SK-N-SH (cell line): ENCODE data around the gene PROP1. TPM values are rescaled to one million over a fixed set of nuclear protein-coding genes. Genes with fewer than 3 reads are reported as not detected.
"Not testable (repeated sequence)": the region's sequence is repeated elsewhere in the genome, so short reads cannot be mapped to it uniquely, and the experiment has no call there.

Experiments used
- CTCF ChIA-PET: fragments of 300-600, 350-600 bp; formaldehyde crosslinking; extraction: SDS; loops from one replicate; lab custom pipeline; 2021; lab: Yijun Ruan, JAX
- POLR2A ChIA-PET: fragments of 350-600 bp; sonication (Branson Sonifier 250); formaldehyde crosslinking; extraction: SDS; loops from one replicate; lab custom pipeline; 2020; ENCODE audit warnings: antibody characterized with exemption, inconsistent platforms; lab: Yijun Ruan, JAX
- DNase-seq: peaks from one replicate; pipeline ENCODE4 v3.0.0; 2012
- H2AFZ ChIP-seq: fragments of 200-600 bp; sonication (generic); 2 replicates; pipeline ENCODE4 v1.8.1; 2016; ENCODE audit warnings: antibody characterized with exemption, mild to moderate bottlenecking, low read depth
- H3F3A ChIP-seq: fragments of 200-600 bp; sonication (generic); replicated peaks from 2 replicates; pipeline ENCODE3; 2016; ENCODE audit warnings: antibody characterized with exemption, mild to moderate bottlenecking; ENCODE audit not compliant: insufficient read depth
- H3K27ac ChIP-seq, 2 experiments: fragments of 200-500 bp in 1 of 2; fragments of 200-600 bp in 1 of 2; sonication (Bioruptor generic) in 1 of 2; sonication (generic), shearing (Covaris generic) in 1 of 2; 2 replicates each; pipeline versions ENCODE4 v1.5.1 to v1.6.1; 2014 to 2016; ENCODE audit warnings: low read depth in 2 of 2, inconsistent platforms in 1 of 2, low read length in 1 of 2, mild to moderate bottlenecking in 1 of 2, mixed read lengths in 1 of 2
- H3K27me3 ChIP-seq: fragments of 200-600 bp; sonication (generic), shearing (Covaris generic); 2 replicates; pipeline ENCODE4 v1.6.1; 2016; ENCODE audit warnings: mixed run types; ENCODE audit not compliant: insufficient read depth
- H3K36me3 ChIP-seq, 2 experiments: fragments of 200-500 bp in 1 of 2; fragments of 200-600 bp in 1 of 2; sonication (Bioruptor generic) in 1 of 2; sonication (generic) in 1 of 2; replicated peaks in 1 of 2; 2 replicates each; pipeline versions ENCODE3 to v1.5.1; 2014 to 2016; ENCODE audit warnings: low read length in 1 of 2, mild to moderate bottlenecking in 1 of 2; ENCODE audit not compliant: insufficient read depth in 2 of 2, control insufficient read depth in 1 of 2
- H3K4me1 ChIP-seq, 2 experiments: fragments of 200-500 bp in 1 of 2; fragments of 200-600 bp in 1 of 2; sonication (Bioruptor generic) in 1 of 2; sonication (generic), shearing (Covaris generic) in 1 of 2; 2 replicates each; pipeline versions ENCODE4 v1.5.1 to v1.6.1; 2014 to 2016; ENCODE audit warnings: low read depth in 1 of 2, low read length in 1 of 2, mixed run types in 1 of 2; ENCODE audit not compliant: insufficient read depth in 2 of 2, control insufficient read depth in 1 of 2
- H3K4me2 ChIP-seq: fragments of 200-600 bp; sonication (generic), shearing (Covaris generic); 2 replicates; pipeline ENCODE4 v1.6.1; 2017; ENCODE audit warnings: mixed run types
- H3K4me3 ChIP-seq, 2 experiments: fragments of 200-500 bp in 1 of 2; fragments of 200-600 bp in 1 of 2; sonication (Bioruptor generic) in 1 of 2; sonication (generic), shearing (Covaris generic) in 1 of 2; 2 replicates each; pipeline versions ENCODE4 v1.5.1 to v1.8.1; 2014 to 2016; ENCODE audit warnings: low read depth in 2 of 2, inconsistent platforms in 1 of 2, low read length in 1 of 2, mild to moderate bottlenecking in 1 of 2, mixed read lengths in 1 of 2, moderate library complexity in 1 of 2
- H3K79me2 ChIP-seq: fragments of 200-600 bp; sonication (generic); 2 replicates; pipeline ENCODE4 v1.8.1; 2017; ENCODE audit warnings: mild to moderate bottlenecking; ENCODE audit not compliant: insufficient read depth
- H3K9ac ChIP-seq: fragments of 200-600 bp; sonication (generic); 2 replicates; pipeline ENCODE4 v1.6.1; 2017; ENCODE audit warnings: mixed run types
- H3K9me2 ChIP-seq: fragments of 200-600 bp; sonication (generic); 2 replicates; pipeline ENCODE4 v1.6.1; 2017; ENCODE audit warnings: mixed run types
- H3K9me3 ChIP-seq: fragments of 200-600 bp; sonication (generic); 2 replicates; pipeline ENCODE4 v1.6.1; 2017; ENCODE audit warnings: mixed run types, mild to moderate bottlenecking, moderate library complexity
- H4K20me1 ChIP-seq: fragments of 200-600 bp; sonication (generic); 2 replicates; pipeline ENCODE4 v1.6.1; 2017; ENCODE audit warnings: mild to moderate bottlenecking, mixed run types; ENCODE audit not compliant: insufficient read depth
- FOSL2 ChIP-seq: IDR thresholded peaks from 2 replicates; pipeline ENCODE4 v1.4.0; 2012; ENCODE audit warnings: low read depth, mild to moderate bottlenecking, moderate library complexity, borderline replicate concordance
- RAD21 ChIP-seq: IDR thresholded peaks from 2 replicates; pipeline ENCODE4 v1.6.1; 2012; ENCODE audit warnings: mild to moderate bottlenecking, low read length
- TCF12 ChIP-seq: IDR thresholded peaks from 2 replicates; pipeline ENCODE4 v1.4.0; 2012
- WGBS: methylation state at CpG from one replicate; pipeline ENCODE4 v1.1.6; 2017; ENCODE audit warnings: low lambda C conversion rate; 5-methylcytosine and 5-hydroxymethylcytosine counted together
- polyA plus RNA-seq, 3 experiments: library from polyadenylated mRNA; depleted of rRNA; stranded (reverse); fragments of >200 nt; gene quantifications; 2 replicates each; pipeline ENCODE4 v1.2.3, GENCODE V29; 2012
- TF ChIP-seq, protein P1 (sequence below): IDR thresholded peaks from 2 replicates; pipeline ENCODE4 v1.4.0; 2012; ENCODE audit warnings: low read depth, borderline replicate concordance

Gene PROP1
- polyA plus RNA-seq, 1 of the 3 experiments (the other 2 are of a cell fraction): not detected

GRCh38 chr5:177972613-177973012 is 23.4 kb downstream of the PROP1 start:
- H4K20me1 ChIP-seq: no peaks in the 10 kb centered on the region
- H3K9me2 ChIP-seq: no peaks in the 10 kb centered on the region
- 11% methylated on average over 4 of the region's 4 CpGs for WGBS
- H3K9me3 ChIP-seq: no peaks in the 10 kb centered on the region
- H3K9ac ChIP-seq: no peak overlapping the region
- CTCF ChIA-PET: interaction anchor here (1.8 kb wide), 1 partner anchor 10 kb away, joined by 4 read pairs; no protein-coding TSS in a partner anchor
- no peak overlapping the region for H3K4me3 ChIP-seq
- no peaks in the 10 kb centered on the region for H3K4me1 ChIP-seq
- POLR2A ChIA-PET: no interaction called here
- H3K4me2 ChIP-seq: no peak overlapping the region
- TF ChIP-seq, protein P1, sequence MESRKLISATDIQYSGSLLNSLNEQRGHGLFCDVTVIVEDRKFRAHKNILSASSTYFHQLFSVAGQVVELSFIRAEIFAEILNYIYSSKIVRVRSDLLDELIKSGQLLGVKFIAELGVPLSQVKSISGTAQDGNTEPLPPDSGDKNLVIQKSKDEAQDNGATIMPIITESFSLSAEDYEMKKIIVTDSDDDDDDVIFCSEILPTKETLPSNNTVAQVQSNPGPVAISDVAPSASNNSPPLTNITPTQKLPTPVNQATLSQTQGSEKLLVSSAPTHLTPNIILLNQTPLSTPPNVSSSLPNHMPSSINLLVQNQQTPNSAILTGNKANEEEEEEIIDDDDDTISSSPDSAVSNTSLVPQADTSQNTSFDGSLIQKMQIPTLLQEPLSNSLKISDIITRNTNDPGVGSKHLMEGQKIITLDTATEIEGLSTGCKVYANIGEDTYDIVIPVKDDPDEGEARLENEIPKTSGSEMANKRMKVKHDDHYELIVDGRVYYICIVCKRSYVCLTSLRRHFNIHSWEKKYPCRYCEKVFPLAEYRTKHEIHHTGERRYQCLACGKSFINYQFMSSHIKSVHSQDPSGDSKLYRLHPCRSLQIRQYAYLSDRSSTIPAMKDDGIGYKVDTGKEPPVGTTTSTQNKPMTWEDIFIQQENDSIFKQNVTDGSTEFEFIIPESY: no peak
- TF ChIP-seq RAD21 (no peak), TCF12 (0 out of 2 replicates have a peak, but pooled peaks have one; percentile 10)
- H3K36me3 ChIP-seq: no peaks in the 10 kb centered on the region
- DNase-seq: no peak
- no peaks in the 10 kb centered on the region for H3K27me3 ChIP-seq
- no peak overlapping the region for H2AFZ ChIP-seq
- no peak overlapping the region for H3K27ac ChIP-seq
- no peaks in the 10 kb centered on the region for H3F3A ChIP-seq
- H3K79me2 ChIP-seq: no peaks in the 10 kb centered on the region

- H3K4me2 ChIP-seq, H2AFZ ChIP-seq, H3K36me3 ChIP-seq, H3K27me3 ChIP-seq, H3K4me1 ChIP-seq, H3K79me2 ChIP-seq, POLR2A ChIA-PET, DNase-seq, H3K27ac ChIP-seq, H3K9ac ChIP-seq, H3K9me3 ChIP-seq, H3K4me3 ChIP-seq, H3K9me2 ChIP-seq, H4K20me1 ChIP-seq, H3F3A ChIP-seq: not testable (repeated sequence)
- CTCF ChIA-PET: interaction anchor here (1.8 kb wide), 1 partner anchor 9 kb away, joined by 4 read pairs; no protein-coding TSS in a partner anchor
- WGBS: 86% methylated on average over 10 of the region's 10 CpGs
Measured at GRCh38 chr5:177972014-177972413, 24.0 kb downstream of the PROP1 start.

GRCh38 chr5:177968661-177969211 is 27.3 kb downstream of the PROP1 start:
- Histone ChIP-seq H2AFZ (no peak overlapping the region), H3K27me3 (no peaks in the 10 kb centered on the region), H3K9me2 (no peaks in the 10 kb centered on the region), H3K9ac (no peak overlapping the region), H3K79me2 (no peaks in the 10 kb centered on the region), H3F3A (no peaks in the 10 kb centered on the region), H3K27ac (no peak overlapping the region), H3K36me3 (no peaks in the 10 kb centered on the region), H3K9me3 (no peaks in the 10 kb centered on the region), H3K4me2 (no peak overlapping the region), H3K4me1 (no peaks in the 10 kb centered on the region), H3K4me3 (no peak overlapping the region), H4K20me1 (no peaks in the 10 kb centered on the region)
- WGBS: 53% methylated on average over 8 of the region's 8 CpGs
- no peak for TF ChIP-seq FOSL2
- ChIA-PET CTCF (interaction anchor here (1.4 kb wide), 1 partner anchor 14 kb away, joined by 5 read pairs; no protein-coding TSS in a partner anchor), POLR2A (no interaction called here)
- no peak for DNase-seq
